Liver (tissue), 9 donors: ENCODE data around the gene LAMA5. TPM values are rescaled to one million over a fixed set of nuclear protein-coding genes. Genes with fewer than 3 reads are reported as not detected.

Experiments used
- DNase-seq: peaks from one replicate; pipeline ENCODE4 v3.0.0-alpha.2; 2017; ENCODE audit warnings: low spot score
- H3K27ac ChIP-seq, 2 donors: one replicate each; pipeline ENCODE4 v1.7.0; 2013; ENCODE audit warnings: inconsistent platforms in 2 of 2, low read length in 2 of 2, control low read depth in 1 of 2, low read depth in 1 of 2, mild to moderate bottlenecking in 1 of 2
- H3K27me3 ChIP-seq, 4 donors: one replicate each; pipeline versions ENCODE4 v1.6.1 to v1.7.0; 2013; ENCODE audit warnings: low read length in 3 of 4, inconsistent platforms in 1 of 4, mild to moderate bottlenecking in 1 of 4, moderate library complexity in 1 of 4; ENCODE audit not compliant: control insufficient read depth in 4 of 4, insufficient read depth in 4 of 4
- H3K36me3 ChIP-seq, 4 donors: one replicate each; pipeline versions ENCODE4 v1.6.1 to v1.7.0; 2013; ENCODE audit warnings: low read length in 3 of 4, mild to moderate bottlenecking in 3 of 4, low read depth in 1 of 4, moderate library complexity in 1 of 4; ENCODE audit not compliant: control insufficient read depth in 4 of 4, insufficient read depth in 3 of 4
- H3K4me1 ChIP-seq, 4 donors: one replicate each; pipeline versions ENCODE4 v1.6.1 to v1.7.0; 2013; ENCODE audit warnings: low read length in 3 of 4, mild to moderate bottlenecking in 3 of 4, moderate library complexity in 1 of 4; ENCODE audit not compliant: control insufficient read depth in 4 of 4, insufficient read depth in 4 of 4
- H3K4me3 ChIP-seq, 3 donors: one replicate each; pipeline versions ENCODE4 v1.6.1 to v1.7.0; 2013; ENCODE audit warnings: low read length in 3 of 3, control low read depth in 1 of 3, low read depth in 1 of 3, mild to moderate bottlenecking in 1 of 3
- H3K9ac ChIP-seq, 2 donors: one replicate each; pipeline ENCODE4 v1.7.0; 2013; ENCODE audit warnings: low read length in 2 of 2, mild to moderate bottlenecking in 2 of 2, moderate library complexity in 2 of 2, control low read depth in 1 of 2, low read depth in 1 of 2
- H3K9me3 ChIP-seq, 4 donors: one replicate each; pipeline versions ENCODE4 v1.6.1 to v1.7.0; 2013; ENCODE audit warnings: low read length in 3 of 4; ENCODE audit not compliant: control insufficient read depth in 4 of 4
- ATF3 ChIP-seq: IDR thresholded peaks from 2 replicates; pipeline ENCODE4 v1.6.1; 2016; ENCODE audit warnings: antibody characterized with exemption
- EGR1 ChIP-seq, 2 donors: IDR thresholded peaks; 2 replicates each; pipeline ENCODE4 v1.6.1; 2016 to 2018; ENCODE audit warnings: antibody characterized with exemption in 2 of 2, low read depth in 2 of 2
- FOXA2 ChIP-seq: IDR thresholded peaks from 2 replicates; pipeline ENCODE4 v1.6.1; 2016; ENCODE audit warnings: antibody characterized with exemption
- JUND ChIP-seq, 2 donors: IDR thresholded peaks; 2 replicates each; pipeline ENCODE4 v1.6.1; 2016; ENCODE audit warnings: antibody characterized with exemption in 2 of 2
- RXRA ChIP-seq, 2 donors: IDR thresholded peaks; 2 replicates each; pipeline ENCODE4 v1.6.1; 2017 to 2018; ENCODE audit warnings: antibody characterized with exemption in 2 of 2, mild to moderate bottlenecking in 1 of 2
- SP1 ChIP-seq: IDR thresholded peaks from 2 replicates; pipeline ENCODE4 v1.6.1; 2018; ENCODE audit warnings: antibody characterized with exemption, mild to moderate bottlenecking
- TAF1 ChIP-seq: conservative IDR thresholded peaks from 2 replicates; pipeline ENCODE4 v1.6.1; 2016; ENCODE audit warnings: antibody characterized with exemption, mild to moderate bottlenecking
- YY1 ChIP-seq: IDR thresholded peaks from 2 replicates; pipeline ENCODE4 v1.6.1; 2016; ENCODE audit warnings: antibody characterized with exemption, mild to moderate bottlenecking
- WGBS: extraction: QIAGEN DNeasy Blood & Tissue Kit; methylation state at CpG from one replicate; pipeline ENCODE4 v1.1.7; 2013; 5-methylcytosine and 5-hydroxymethylcytosine counted together
- polyA plus RNA-seq, 2 donors: library from polyadenylated mRNA; stranded (reverse) in 1 of 2; unstranded in 1 of 2; fragments of 200-250 nt in 1 of 2; fragments of >200 nt in 1 of 2; fragmentation: Nextera tagmentation in 1 of 2; extraction: Ambion mirVana in 1 of 2; gene quantifications; one replicate each; pipeline versions ENCODE4 v1.2.1 to v1.2.3, GENCODE V29; 2013 to 2015
- total RNA-seq, 2 donors: library from RNA; depleted of rRNA; stranded (reverse); fragments of >200 nt; gene quantifications; one replicate each; pipeline ENCODE4 v1.2.3, GENCODE V29; 2014
- TF ChIP-seq, protein P1 (sequence below): IDR thresholded peaks from 2 replicates; pipeline ENCODE4 v1.6.1; 2016; ENCODE audit warnings: antibody characterized with exemption, mild to moderate bottlenecking
- TF ChIP-seq, protein P2 (sequence below): fragments of 150-350 bp; IDR thresholded peaks from 2 replicates; pipeline ENCODE4 v1.5.1; 2017; ENCODE audit warnings: improper control_type of control experiment, low read depth, low read length; ENCODE audit not compliant: missing input control
- TF ChIP-seq, protein P3 (sequence below): IDR thresholded peaks from 2 replicates; pipeline ENCODE4 v1.6.1; 2016; ENCODE audit warnings: antibody characterized with exemption
- donor health status: healthy.
- donor health status: healthy.
- donor health status: healthy.
- donor health status: healthy.
- donor health status: healthy.

The LAMA5 gene
- total and polyA plus RNA-seq, 4 donors: 3.6 to 40.2 (median 13.7) TPM

GRCh38 chr20:62313460-62314338 is 53.4 kb downstream of the LAMA5 start:
- no peaks in the 10 kb centered on the region for H3K27me3 ChIP-seq
- 96% methylated on average over 55 of the region's 55 CpGs for WGBS
- H3K4me3 ChIP-seq: no peak overlapping the region
- TF ChIP-seq YY1: no peak
- TF ChIP-seq, protein P1, sequence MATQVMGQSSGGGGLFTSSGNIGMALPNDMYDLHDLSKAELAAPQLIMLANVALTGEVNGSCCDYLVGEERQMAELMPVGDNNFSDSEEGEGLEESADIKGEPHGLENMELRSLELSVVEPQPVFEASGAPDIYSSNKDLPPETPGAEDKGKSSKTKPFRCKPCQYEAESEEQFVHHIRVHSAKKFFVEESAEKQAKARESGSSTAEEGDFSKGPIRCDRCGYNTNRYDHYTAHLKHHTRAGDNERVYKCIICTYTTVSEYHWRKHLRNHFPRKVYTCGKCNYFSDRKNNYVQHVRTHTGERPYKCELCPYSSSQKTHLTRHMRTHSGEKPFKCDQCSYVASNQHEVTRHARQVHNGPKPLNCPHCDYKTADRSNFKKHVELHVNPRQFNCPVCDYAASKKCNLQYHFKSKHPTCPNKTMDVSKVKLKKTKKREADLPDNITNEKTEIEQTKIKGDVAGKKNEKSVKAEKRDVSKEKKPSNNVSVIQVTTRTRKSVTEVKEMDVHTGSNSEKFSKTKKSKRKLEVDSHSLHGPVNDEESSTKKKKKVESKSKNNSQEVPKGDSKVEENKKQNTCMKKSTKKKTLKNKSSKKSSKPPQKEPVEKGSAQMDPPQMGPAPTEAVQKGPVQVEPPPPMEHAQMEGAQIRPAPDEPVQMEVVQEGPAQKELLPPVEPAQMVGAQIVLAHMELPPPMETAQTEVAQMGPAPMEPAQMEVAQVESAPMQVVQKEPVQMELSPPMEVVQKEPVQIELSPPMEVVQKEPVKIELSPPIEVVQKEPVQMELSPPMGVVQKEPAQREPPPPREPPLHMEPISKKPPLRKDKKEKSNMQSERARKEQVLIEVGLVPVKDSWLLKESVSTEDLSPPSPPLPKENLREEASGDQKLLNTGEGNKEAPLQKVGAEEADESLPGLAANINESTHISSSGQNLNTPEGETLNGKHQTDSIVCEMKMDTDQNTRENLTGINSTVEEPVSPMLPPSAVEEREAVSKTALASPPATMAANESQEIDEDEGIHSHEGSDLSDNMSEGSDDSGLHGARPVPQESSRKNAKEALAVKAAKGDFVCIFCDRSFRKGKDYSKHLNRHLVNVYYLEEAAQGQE: no peak
- no peak overlapping the region for H3K27ac ChIP-seq
- no peak for DNase-seq
- H3K9me3 ChIP-seq: no peaks in the 10 kb centered on the region
- peaks cover 6 to 63% (median 20%) of the 10 kb centered on the region in 4 donors for H3K36me3 ChIP-seq
- H3K4me1 ChIP-seq: no peaks in the 10 kb centered on the region
- H3K9ac ChIP-seq: no peak overlapping the region

DNA sequence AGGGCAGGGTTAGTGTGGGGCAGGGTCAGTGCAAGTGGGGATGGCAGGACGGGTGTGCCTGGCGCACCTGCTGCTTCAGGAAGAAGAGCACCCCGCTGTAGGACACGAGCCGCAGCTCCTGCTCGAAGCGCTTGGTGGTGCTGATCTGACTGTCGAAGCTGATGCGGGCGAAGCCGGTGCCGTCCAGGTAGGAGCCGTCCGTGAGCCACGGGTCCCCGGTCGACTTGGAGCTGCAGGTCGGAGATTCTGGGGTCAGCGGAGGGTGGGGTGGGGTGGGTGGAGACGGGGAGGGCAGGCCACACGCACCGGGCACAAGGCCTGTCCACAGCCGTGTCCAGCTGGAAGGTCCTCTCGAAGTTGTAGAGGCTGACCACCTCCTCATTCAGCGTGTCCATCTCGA is 54.1 kb downstream of the LAMA5 start:
- Histone ChIP-seq H3K36me3 (peaks cover 9 to 68% (median 24%) of the 10 kb centered on the region in 4 donors), H3K9ac (no peak overlapping the region), H3K4me1 (no peaks in the 10 kb centered on the region), H3K4me3 (no peak overlapping the region), H3K27ac (no peak overlapping the region), H3K9me3 (no peaks in the 10 kb centered on the region), H3K27me3 (no peaks in the 10 kb centered on the region)
- no peak for DNase-seq
- TF ChIP-seq YY1 (no peak), ATF3 (no peak), SP1 (no peak), FOXA2 (no peak), JUND (IDR thresholded peaks at IDR 0.05) (no peak), RXRA (IDR thresholded peaks at IDR 0.05) (no peak), TAF1 (no peak), EGR1 (IDR thresholded peaks at IDR 0.05; ENCODE audit: low read depth in 2 of 2) (no peak)
- TF ChIP-seq, protein P2, sequence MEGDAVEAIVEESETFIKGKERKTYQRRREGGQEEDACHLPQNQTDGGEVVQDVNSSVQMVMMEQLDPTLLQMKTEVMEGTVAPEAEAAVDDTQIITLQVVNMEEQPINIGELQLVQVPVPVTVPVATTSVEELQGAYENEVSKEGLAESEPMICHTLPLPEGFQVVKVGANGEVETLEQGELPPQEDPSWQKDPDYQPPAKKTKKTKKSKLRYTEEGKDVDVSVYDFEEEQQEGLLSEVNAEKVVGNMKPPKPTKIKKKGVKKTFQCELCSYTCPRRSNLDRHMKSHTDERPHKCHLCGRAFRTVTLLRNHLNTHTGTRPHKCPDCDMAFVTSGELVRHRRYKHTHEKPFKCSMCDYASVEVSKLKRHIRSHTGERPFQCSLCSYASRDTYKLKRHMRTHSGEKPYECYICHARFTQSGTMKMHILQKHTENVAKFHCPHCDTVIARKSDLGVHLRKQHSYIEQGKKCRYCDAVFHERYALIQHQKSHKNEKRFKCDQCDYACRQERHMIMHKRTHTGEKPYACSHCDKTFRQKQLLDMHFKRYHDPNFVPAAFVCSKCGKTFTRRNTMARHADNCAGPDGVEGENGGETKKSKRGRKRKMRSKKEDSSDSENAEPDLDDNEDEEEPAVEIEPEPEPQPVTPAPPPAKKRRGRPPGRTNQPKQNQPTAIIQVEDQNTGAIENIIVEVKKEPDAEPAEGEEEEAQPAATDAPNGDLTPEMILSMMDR: no peak
- TF ChIP-seq, protein P3, sequence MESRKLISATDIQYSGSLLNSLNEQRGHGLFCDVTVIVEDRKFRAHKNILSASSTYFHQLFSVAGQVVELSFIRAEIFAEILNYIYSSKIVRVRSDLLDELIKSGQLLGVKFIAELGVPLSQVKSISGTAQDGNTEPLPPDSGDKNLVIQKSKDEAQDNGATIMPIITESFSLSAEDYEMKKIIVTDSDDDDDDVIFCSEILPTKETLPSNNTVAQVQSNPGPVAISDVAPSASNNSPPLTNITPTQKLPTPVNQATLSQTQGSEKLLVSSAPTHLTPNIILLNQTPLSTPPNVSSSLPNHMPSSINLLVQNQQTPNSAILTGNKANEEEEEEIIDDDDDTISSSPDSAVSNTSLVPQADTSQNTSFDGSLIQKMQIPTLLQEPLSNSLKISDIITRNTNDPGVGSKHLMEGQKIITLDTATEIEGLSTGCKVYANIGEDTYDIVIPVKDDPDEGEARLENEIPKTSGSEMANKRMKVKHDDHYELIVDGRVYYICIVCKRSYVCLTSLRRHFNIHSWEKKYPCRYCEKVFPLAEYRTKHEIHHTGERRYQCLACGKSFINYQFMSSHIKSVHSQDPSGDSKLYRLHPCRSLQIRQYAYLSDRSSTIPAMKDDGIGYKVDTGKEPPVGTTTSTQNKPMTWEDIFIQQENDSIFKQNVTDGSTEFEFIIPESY: no peak
- 91% methylated on average over 26 of the region's 26 CpGs for WGBS
